ENCODE data around the gene DBX1.
A peak's percentile ranks its signal among the peaks of the same experiment; 100 is the strongest.

DNA sequence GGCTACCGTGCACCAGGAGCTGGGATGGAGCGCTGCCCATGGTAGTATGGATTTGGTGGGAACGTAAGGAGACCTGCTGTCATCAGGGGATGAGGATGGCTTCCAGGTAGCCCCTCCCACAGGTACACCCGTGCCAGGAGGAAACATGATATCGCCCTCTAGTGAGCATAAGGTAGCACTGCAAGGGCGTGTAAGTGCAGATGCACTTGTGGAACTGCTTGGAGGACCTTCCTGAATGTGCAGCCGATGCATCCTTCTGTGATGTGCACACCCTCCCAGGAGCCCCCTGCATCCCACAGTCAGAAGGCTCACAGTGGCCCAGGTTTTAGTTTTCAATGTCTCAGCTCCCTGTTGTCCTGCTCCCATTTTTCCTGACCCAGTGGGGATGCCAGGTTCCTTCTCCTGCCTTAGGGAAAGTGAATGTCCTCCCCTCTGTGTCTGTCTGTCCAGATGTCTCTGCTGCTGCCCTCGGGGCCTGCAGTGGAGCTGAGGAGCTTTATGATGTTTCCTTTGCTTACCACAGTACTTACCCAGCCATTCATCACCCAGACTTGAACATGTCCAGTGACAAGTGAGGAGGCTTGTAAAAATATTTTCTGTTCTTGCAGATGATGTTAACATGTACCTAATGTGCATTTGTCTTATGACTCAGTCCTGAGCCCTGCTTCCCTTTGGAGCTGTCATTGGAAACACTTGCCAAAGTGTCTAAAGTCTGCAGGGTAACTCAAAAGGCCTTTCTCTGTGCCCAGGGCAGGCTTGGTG is 49.2 kb downstream of the DBX1 start:
- TF ChIP-seq, protein P1, sequence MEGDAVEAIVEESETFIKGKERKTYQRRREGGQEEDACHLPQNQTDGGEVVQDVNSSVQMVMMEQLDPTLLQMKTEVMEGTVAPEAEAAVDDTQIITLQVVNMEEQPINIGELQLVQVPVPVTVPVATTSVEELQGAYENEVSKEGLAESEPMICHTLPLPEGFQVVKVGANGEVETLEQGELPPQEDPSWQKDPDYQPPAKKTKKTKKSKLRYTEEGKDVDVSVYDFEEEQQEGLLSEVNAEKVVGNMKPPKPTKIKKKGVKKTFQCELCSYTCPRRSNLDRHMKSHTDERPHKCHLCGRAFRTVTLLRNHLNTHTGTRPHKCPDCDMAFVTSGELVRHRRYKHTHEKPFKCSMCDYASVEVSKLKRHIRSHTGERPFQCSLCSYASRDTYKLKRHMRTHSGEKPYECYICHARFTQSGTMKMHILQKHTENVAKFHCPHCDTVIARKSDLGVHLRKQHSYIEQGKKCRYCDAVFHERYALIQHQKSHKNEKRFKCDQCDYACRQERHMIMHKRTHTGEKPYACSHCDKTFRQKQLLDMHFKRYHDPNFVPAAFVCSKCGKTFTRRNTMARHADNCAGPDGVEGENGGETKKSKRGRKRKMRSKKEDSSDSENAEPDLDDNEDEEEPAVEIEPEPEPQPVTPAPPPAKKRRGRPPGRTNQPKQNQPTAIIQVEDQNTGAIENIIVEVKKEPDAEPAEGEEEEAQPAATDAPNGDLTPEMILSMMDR (IDR thresholded peaks at IDR 0.05): peak; percentile 48 to 69 (median 58)
- no peak for TF ChIP-seq POLR2A (IDR thresholded peaks at IDR 0.05)
